IMR-90 (cell line): ENCODE results near the gene MYBPH. TPM values are rescaled to one million over a fixed set of nuclear protein-coding genes. Genes with fewer than 3 reads are reported as not detected.

Source experiments
- ATAC-seq: fragments of 200-7000 bp; cut with Tn5 transposase; 2 replicates; pipeline ENCODE4 v1.9.1; 2020; ENCODE audit warnings: low read depth, mild to moderate bottlenecking, moderate library complexity
- BruUV-seq: library from RNA; stranded (reverse); fragments of 400-500 nt; replicated peaks from 2 replicates; lab custom pipeline; 2021; lab: Mats Ljungman, UMichigan
- CTCF ChIA-PET: fragments of 300-600 bp; formaldehyde crosslinking; extraction: SDS; loops from one replicate; lab custom pipeline; 2021; ENCODE audit warnings: antibody characterized with exemption; lab: Yijun Ruan, JAX
- POLR2A ChIA-PET: fragments of 300-600 bp; sonication (Branson Sonifier 250); formaldehyde crosslinking; loops from one replicate; lab custom pipeline; 2022; ENCODE audit warnings: antibody characterized with exemption; ENCODE audit not compliant: unreplicated experiment; lab: Charles Lee
- DNase-seq: peaks from one replicate; pipeline ENCODE4 v3.0.0; 2013
- H2AFZ ChIP-seq: replicated peaks from 2 replicates; pipeline ENCODE3; 2013; ENCODE audit warnings: low read length, mild to moderate bottlenecking; ENCODE audit not compliant: poor library complexity
- H2AK5ac ChIP-seq: 2 replicates; pipeline ENCODE4 v1.6.1; 2013; ENCODE audit warnings: low read depth, low read length, inconsistent platforms
- H2AK9ac ChIP-seq: replicated peaks from 2 replicates; pipeline ENCODE3; 2013; ENCODE audit warnings: mild to moderate bottlenecking, low read depth, low read length, moderate library complexity; ENCODE audit not compliant: poor library complexity
- H2BK120ac ChIP-seq: 2 replicates; pipeline ENCODE4 v1.6.1; 2013; ENCODE audit warnings: low read depth, low read length, inconsistent platforms
- H2BK15ac ChIP-seq: 3 replicates; pipeline ENCODE4 v1.6.1; 2013; ENCODE audit warnings: low read depth, low read length, inconsistent platforms
- H2BK20ac ChIP-seq: 2 replicates; pipeline ENCODE4 v1.6.1; 2013; ENCODE audit warnings: low read depth, mild to moderate bottlenecking, inconsistent platforms, low read length, moderate library complexity
- H2BK5ac ChIP-seq: 2 replicates; pipeline ENCODE4 v1.6.1; 2013; ENCODE audit warnings: mild to moderate bottlenecking, low read depth, low read length, inconsistent platforms; ENCODE audit not compliant: poor library complexity, severe bottlenecking
- H3K14ac ChIP-seq: replicated peaks from 2 replicates; pipeline ENCODE4 v1.6.1; 2013; ENCODE audit warnings: low read depth, low read length, inconsistent platforms
- H3K18ac ChIP-seq: 2 replicates; pipeline ENCODE4 v1.6.1; 2013; ENCODE audit warnings: low read depth, low read length, control low read depth
- H3K23ac ChIP-seq: 2 replicates; pipeline ENCODE4 v1.6.1; 2013; ENCODE audit warnings: low read depth, low read length, inconsistent platforms
- H3K27ac ChIP-seq: 2 replicates; pipeline ENCODE4 v1.5.1; 2013; ENCODE audit warnings: mild to moderate bottlenecking, control low read depth, low read length; ENCODE audit not compliant: insufficient read depth
- H3K27me3 ChIP-seq: 2 replicates; pipeline ENCODE4 v1.6.1; 2013; ENCODE audit warnings: low read length; ENCODE audit not compliant: control insufficient read depth, insufficient read depth
- H3K36me3 ChIP-seq: 2 replicates; pipeline ENCODE4 v1.6.1; 2013; ENCODE audit warnings: low read length, mixed read lengths; ENCODE audit not compliant: control insufficient read depth, insufficient read depth
- H3K4ac ChIP-seq: 2 replicates; pipeline ENCODE4 v1.6.1; 2013; ENCODE audit warnings: low read depth, low read length, inconsistent platforms
- H3K4me1 ChIP-seq: 2 replicates; pipeline ENCODE4 v1.6.1; 2013; ENCODE audit warnings: low read length, mixed read lengths; ENCODE audit not compliant: control insufficient read depth, insufficient read depth
- H3K4me2 ChIP-seq: 2 replicates; pipeline ENCODE4 v1.6.1; 2013; ENCODE audit warnings: low read depth, mild to moderate bottlenecking, control low read depth, low read length, moderate library complexity
- H3K4me3 ChIP-seq: 2 replicates; pipeline ENCODE4 v1.5.1; 2013; ENCODE audit warnings: low read depth, mild to moderate bottlenecking, control low read depth, low read length, moderate library complexity; ENCODE audit not compliant: insufficient read depth
- H3K56ac ChIP-seq: 2 replicates; pipeline ENCODE4 v1.6.1; 2013; ENCODE audit warnings: low read length, inconsistent platforms; ENCODE audit not compliant: insufficient read depth; ENCODE audit errors: extremely low read depth
- H3K79me1 ChIP-seq, 2 experiments: 2 replicates each; pipeline ENCODE4 v1.6.1; 2013; ENCODE audit warnings: low read length in 2 of 2, inconsistent platforms in 1 of 2, low read depth in 1 of 2
- H3K9ac ChIP-seq: 2 replicates; pipeline ENCODE4 v1.6.1; 2013; ENCODE audit warnings: low read depth, low read length, control low read depth
- H3K9me1 ChIP-seq: 2 replicates; pipeline ENCODE4 v1.6.1; 2013; ENCODE audit warnings: low read length, inconsistent platforms; ENCODE audit not compliant: insufficient read depth
- H3K9me3 ChIP-seq: 2 replicates; pipeline ENCODE4 v1.6.1; 2013; ENCODE audit warnings: low read length; ENCODE audit not compliant: control insufficient read depth, insufficient read depth
- H4K20me1 ChIP-seq: 2 replicates; pipeline ENCODE4 v1.6.1; 2013; ENCODE audit warnings: low read length, inconsistent platforms; ENCODE audit not compliant: insufficient read depth
- H4K5ac ChIP-seq: 2 replicates; pipeline ENCODE4 v1.6.1; 2013; ENCODE audit warnings: mild to moderate bottlenecking, low read depth, low read length, control low read depth
- H4K8ac ChIP-seq, 2 experiments: 2 replicates each; pipeline ENCODE4 v1.6.1; 2013; ENCODE audit warnings: low read depth in 2 of 2, low read length in 2 of 2, control low read depth in 1 of 2, inconsistent platforms in 1 of 2
- H4K91ac ChIP-seq: 2 replicates; pipeline ENCODE4 v1.6.1; 2013; ENCODE audit warnings: low read depth, low read length, inconsistent platforms; ENCODE audit not compliant: insufficient read depth
- BHLHE40 ChIP-seq: fragments of 150-350 bp; IDR thresholded peaks from 2 replicates; pipeline ENCODE4 v1.6.1; 2016; ENCODE audit warnings: mild to moderate bottlenecking, low read depth, low read length
- CEBPB ChIP-seq: IDR thresholded peaks from 2 replicates; pipeline ENCODE4 v1.6.1; 2012; ENCODE audit warnings: low read depth, low read length, improper control_type of control experiment
- CHD1 ChIP-seq: IDR thresholded peaks from 2 replicates; pipeline ENCODE4 v1.6.1; 2012; ENCODE audit warnings: low read depth, low read length, improper control_type of control experiment
- CTCF ChIP-seq: conservative IDR thresholded peaks from 2 replicates; pipeline ENCODE4 v1.5.1; 2012; ENCODE audit warnings: mild to moderate bottlenecking, low read depth, low read length, improper control_type of control experiment
- ELK1 ChIP-seq: fragments of 150-350 bp; IDR thresholded peaks from 2 replicates; pipeline ENCODE4 v1.6.1; 2016; ENCODE audit warnings: low read depth, mild to moderate bottlenecking, low read length, moderate library complexity, borderline replicate concordance
- FOS ChIP-seq: fragments of 150-350 bp; IDR thresholded peaks from 2 replicates; pipeline ENCODE4 v1.6.1; 2016; ENCODE audit warnings: low read depth, low read length
- MAFK ChIP-seq: IDR thresholded peaks from 2 replicates; pipeline ENCODE4 v1.6.1; 2012; ENCODE audit warnings: low read depth, low read length, improper control_type of control experiment
- MAZ ChIP-seq: IDR thresholded peaks from 2 replicates; pipeline ENCODE4 v1.6.1; 2012; ENCODE audit warnings: low read depth, mild to moderate bottlenecking, low read length, improper control_type of control experiment, moderate library complexity, borderline replicate concordance
- MXI1 ChIP-seq: IDR thresholded peaks from 2 replicates; pipeline ENCODE4 v1.6.1; 2012; ENCODE audit warnings: low read depth, mild to moderate bottlenecking, low read length, moderate library complexity, borderline replicate concordance
- NFE2L2 ChIP-seq: fragments of 150-350 bp; IDR thresholded peaks from 2 replicates; pipeline ENCODE4 v1.6.1; 2016; ENCODE audit warnings: low read depth, mild to moderate bottlenecking, low read length
- POLR2A ChIP-seq: IDR thresholded peaks from 2 replicates; pipeline ENCODE4 v1.6.1; 2012; ENCODE audit warnings: mild to moderate bottlenecking, low read depth, low read length
- RAD21 ChIP-seq: IDR thresholded peaks from 2 replicates; pipeline ENCODE4 v1.6.1; 2012; ENCODE audit warnings: low read length, improper control_type of control experiment
- RCOR1 ChIP-seq: IDR thresholded peaks from 2 replicates; pipeline ENCODE4 v1.6.1; 2012; ENCODE audit warnings: mild to moderate bottlenecking, low read length, improper control_type of control experiment; ENCODE audit not compliant: insufficient replicate concordance
- RFX5 ChIP-seq: IDR thresholded peaks from 2 replicates; pipeline ENCODE4 v1.8.0; 2012; ENCODE audit warnings: low read depth, mild to moderate bottlenecking, low read length, moderate library complexity
- SMC3 ChIP-seq: fragments of 150-350 bp; IDR thresholded peaks from 2 replicates; pipeline ENCODE4 v1.6.1; 2016; ENCODE audit warnings: low read depth, mild to moderate bottlenecking, antibody characterized with exemption, low read length, moderate library complexity
- USF2 ChIP-seq: fragments of 150-350 bp; IDR thresholded peaks from 2 replicates; pipeline ENCODE4 v1.6.1; 2017; ENCODE audit warnings: mild to moderate bottlenecking, antibody characterized with exemption, low read length, low read depth
- WGBS, 2 experiments: methylation state at CpG; one replicate each; pipeline versions ENCODE4 v1.1.5 to v1.1.7; 2013; ENCODE audit warnings: missing lambda C conversion rate in 2 of 2; ENCODE audit not compliant: insufficient read length in 1 of 2; ENCODE audit errors: extremely low coverage in 2 of 2; 5-methylcytosine and 5-hydroxymethylcytosine counted together
- dilution Hi-C: fragments of 300-500 bp; cut with HindIII; formaldehyde crosslinking; loops from one replicate; pipeline ENCODE4 v1.14.3; 2018; ENCODE audit warnings: low sequenced_read_pairs; ENCODE audit not compliant: unreplicated experiment
- in situ Hi-C: fragments of 300-500 bp; cut with MboI; formaldehyde crosslinking; loops from 3 replicates; pipeline ENCODE4 v1.14.3; 2019; ENCODE audit warnings: low sequenced_read_pairs, inconsistent platforms, mixed read lengths
- intact Hi-C: fragments of 100-400 bp; cut with micrococcal nuclease; formaldehyde crosslinking; loops from 2 replicates; pipeline ENCODE4 v1.10.0; 2022
- polyA plus RNA-seq, 3 experiments: library from polyadenylated mRNA; depleted of rRNA; stranded (reverse); fragments of >200 nt; gene quantifications; 2 replicates each; pipeline ENCODE4 v1.2.3, GENCODE V29; 2012; ENCODE audit warnings: low replicate concordance in 1 of 3
- total RNA-seq: library from RNA; depleted of rRNA; stranded (reverse); fragments of >200 nt; gene quantifications from 2 replicates; pipeline ENCODE4 v1.2.3, GENCODE V29; 2012

MYBPH gene
- total and polyA plus RNA-seq, 2 of the 4 experiments (the other 2 are of a cell fraction): not detected

GRCh38 chr1:203142684-203143408, 32.8 kb downstream of the MYBPH start:
- Histone ChIP-seq H3K79me1 (no peaks in the 10 kb centered on the region), H2BK5ac (no peak overlapping the region), H3K27me3 (peaks cover 31% of the 10 kb centered on the region), H3K14ac (no peak overlapping the region), H3K36me3 (no peaks in the 10 kb centered on the region), H3K9me1 (no peaks in the 10 kb centered on the region), H3K4me1 (no peaks in the 10 kb centered on the region; the same call in 1 of the 2 replicates), H4K91ac (no peak overlapping the region), H3K27ac (no peak overlapping the region), H2AFZ (no peak overlapping the region), H3K56ac (no peak overlapping the region), H4K5ac (no peak overlapping the region), H2BK15ac (no peak overlapping the region), H4K20me1 (no peaks in the 10 kb centered on the region), H2AK9ac (no peak overlapping the region), H3K18ac (no peak overlapping the region), H3K4me3 (no peak overlapping the region), H3K9me3 (peaks cover 2% of the 10 kb centered on the region; the same call in 1 of the 2 replicates), H2BK120ac (no peak overlapping the region), H3K4ac (no peak overlapping the region), H2BK20ac (no peak overlapping the region), H3K9ac (no peak overlapping the region), H2AK5ac (no peak overlapping the region), H3K23ac (no peak overlapping the region), H4K8ac (no peak overlapping the region), H3K4me2 (no peak overlapping the region)
- dilution Hi-C loops (no loop called here), in situ Hi-C loops (no loop called here), intact Hi-C loops (no loop called here)
- ATAC-seq (no peak), DNase-seq (no peak)
- BruUV-seq: no TSS peak
- ChIA-PET POLR2A (no interaction called here), CTCF (no interaction called here)
- WGBS, 2 experiments: no CpG with 5 or more reads among the region's 5 CpGs
- TF ChIP-seq MAZ (no peak), CTCF (no peak), NFE2L2 (no peak), USF2 (no peak), RFX5 (no peak), RAD21 (no peak), MAFK (no peak), BHLHE40 (no peak), CEBPB (no peak), RCOR1 (no peak), ELK1 (no peak), CHD1 (no peak), POLR2A (no peak), FOS (no peak), SMC3 (no peak), MXI1 (no peak)
